ENCODE results near the gene TRIM2. TPM values are rescaled to one million over a fixed set of nuclear protein-coding genes. Genes with fewer than 3 reads are reported as not detected.

The TRIM2 gene
- 3.0 TPM for polyA plus RNA-seq (2013)

- ChIA-PET CTCF (no interaction called here), POLR2A (no interaction called here)
- no peaks in the 10 kb centered on the region for H3K9me3 ChIP-seq (ENCODE audit: control extremely low read depth in 1 of 5, control insufficient read depth in 4 of 5, insufficient read depth in 2 of 5, low read depth in 1 of 5, low read length in 4 of 5)
- 77% methylated on average over 10 of the region's 11 CpGs for WGBS (ENCODE audit: insufficient coverage)
- peaks cover 0 to 7% (median 0%) of the 10 kb centered on the region in 5 experiments for H3K27me3 ChIP-seq (replicated peaks in 2 of 5; ENCODE audit: control insufficient read depth in 4 of 5, insufficient read depth in 5 of 5, low read length in 4 of 5)
- peak in 1 of 3 donors; percentile 8 for DNase-seq
- H3K4me3 ChIP-seq (ENCODE audit: control insufficient read depth in 1 of 7, extremely low read depth in 1 of 7, insufficient read depth in 4 of 7, low read depth in 2 of 7, low read length in 6 of 7) = no peak within 1 kb of the TSS
- H3K4me1 ChIP-seq (ENCODE audit: control extremely low read depth in 1 of 4, control insufficient read depth in 4 of 4, insufficient read depth in 4 of 4, low read length in 3 of 4) = no peaks in the 10 kb centered on the region
- no peaks in the 10 kb centered on the region for H3K36me3 ChIP-seq (ENCODE audit: control insufficient read depth in 4 of 4, insufficient read depth in 4 of 4, low read length in 3 of 4)
- H3K27ac ChIP-seq (ENCODE audit: insufficient read depth in 1 of 2, low read depth in 1 of 2, low read length in 2 of 2, poor library complexity in 1 of 2, severe bottlenecking in 2 of 2) = no peak within 1 kb of the TSS
These were observed at the start of gene TRIM2 for GRCh38 chr4:153204247-153204671. Gene TRIM2 (plus strand): TSS chr4:153204443. CDS start chr4:153204531, 88 bp downstream.

GRCh38 chr4:153155686-153156085 is 48.6 kb upstream of the TRIM2 start:
- DNase-seq = no peak
- ChIA-PET CTCF (interaction anchor here (0.9 to 12.3 kb wide), 17 partner anchors 9 to 418 kb away, joined by 3 to 138 read pairs (median 5); no protein-coding TSS in a partner anchor), POLR2A (no interaction called here)
- 80% methylated on average over 1 of the region's 1 CpG for WGBS (ENCODE audit: insufficient coverage)
- H3K27me3 ChIP-seq (replicated peaks in 2 of 5; ENCODE audit: control insufficient read depth in 4 of 5, insufficient read depth in 5 of 5, low read length in 4 of 5) = peaks cover 0 to 3% (median 0%) of the 10 kb centered on the region in 5 experiments
- no peaks in the 10 kb centered on the region for H3K36me3 ChIP-seq (ENCODE audit: control insufficient read depth in 4 of 4, insufficient read depth in 4 of 4, low read length in 3 of 4)
- H3K9me3 ChIP-seq (ENCODE audit: control extremely low read depth in 1 of 5, control insufficient read depth in 4 of 5, insufficient read depth in 2 of 5, low read depth in 1 of 5, low read length in 4 of 5) = no peaks in the 10 kb centered on the region
- H3K27ac ChIP-seq (ENCODE audit: insufficient read depth in 1 of 2, low read depth in 1 of 2, low read length in 2 of 2, poor library complexity in 1 of 2, severe bottlenecking in 2 of 2) = no peak overlapping the region
- H3K4me1 ChIP-seq (ENCODE audit: control extremely low read depth in 1 of 4, control insufficient read depth in 4 of 4, insufficient read depth in 4 of 4, low read length in 3 of 4) = peaks cover 7 to 37% (median 32%) of the 10 kb centered on the region in 4 experiments
- no peak overlapping the region for H3K4me3 ChIP-seq (ENCODE audit: control insufficient read depth in 1 of 7, extremely low read depth in 1 of 7, insufficient read depth in 4 of 7, low read depth in 2 of 7, low read length in 6 of 7)

- no peak overlapping the region for H3K27ac ChIP-seq (ENCODE audit: insufficient read depth in 1 of 2, low read depth in 1 of 2, low read length in 2 of 2, poor library complexity in 1 of 2, severe bottlenecking in 2 of 2)
- peaks cover 0 to 3% (median 0%) of the 10 kb centered on the region in 5 experiments for H3K27me3 ChIP-seq (replicated peaks in 2 of 5; ENCODE audit: control insufficient read depth in 4 of 5, insufficient read depth in 5 of 5, low read length in 4 of 5)
- H3K4me3 ChIP-seq (ENCODE audit: control insufficient read depth in 1 of 7, extremely low read depth in 1 of 7, insufficient read depth in 4 of 7, low read depth in 2 of 7, low read length in 6 of 7) = no peak overlapping the region
- H3K36me3 ChIP-seq (ENCODE audit: control insufficient read depth in 4 of 4, insufficient read depth in 4 of 4, low read length in 3 of 4) = no peaks in the 10 kb centered on the region
- no peaks in the 10 kb centered on the region for H3K9me3 ChIP-seq (ENCODE audit: control extremely low read depth in 1 of 5, control insufficient read depth in 4 of 5, insufficient read depth in 2 of 5, low read depth in 1 of 5, low read length in 4 of 5)
- DNase-seq = peak; percentile 82 to 87 (median 85)
- H3K4me1 ChIP-seq (ENCODE audit: control extremely low read depth in 1 of 4, control insufficient read depth in 4 of 4, insufficient read depth in 4 of 4, low read length in 3 of 4) = peaks cover 7 to 37% (median 31%) of the 10 kb centered on the region in 4 experiments
- ChIA-PET CTCF (interaction anchor here (0.9 to 12.3 kb wide), 20 partner anchors 10 to 418 kb away, joined by 3 to 138 read pairs (median 4); no protein-coding TSS in a partner anchor), POLR2A (interaction anchor here (0.7 kb wide), 1 partner anchor 18 kb away, joined by 3 read pairs; no protein-coding TSS in a partner anchor)
- WGBS (ENCODE audit: insufficient coverage) = 0% methylated on average over 1 of the region's 4 CpGs
These were observed 48.0 kb upstream of the TRIM2 start for GRCh38 chr4:153156263-153156662.

- no peak for DNase-seq
- Histone ChIP-seq H3K4me3 (ENCODE audit: control insufficient read depth in 1 of 7, extremely low read depth in 1 of 7, insufficient read depth in 4 of 7, low read depth in 2 of 7, low read length in 6 of 7) (no peak overlapping the region), H3K27me3 (replicated peaks in 2 of 5; ENCODE audit: control insufficient read depth in 4 of 5, insufficient read depth in 5 of 5, low read length in 4 of 5) (peaks cover 0 to 3% (median 0%) of the 10 kb centered on the region in 5 experiments), H3K4me1 (ENCODE audit: control extremely low read depth in 1 of 4, control insufficient read depth in 4 of 4, insufficient read depth in 4 of 4, low read length in 3 of 4) (peaks cover 7 to 35% (median 29%) of the 10 kb centered on the region in 4 experiments), H3K36me3 (ENCODE audit: control insufficient read depth in 4 of 4, insufficient read depth in 4 of 4, low read length in 3 of 4) (no peaks in the 10 kb centered on the region), H3K9me3 (ENCODE audit: control extremely low read depth in 1 of 5, control insufficient read depth in 4 of 5, insufficient read depth in 2 of 5, low read depth in 1 of 5, low read length in 4 of 5) (no peaks in the 10 kb centered on the region), H3K27ac (ENCODE audit: insufficient read depth in 1 of 2, low read depth in 1 of 2, low read length in 2 of 2, poor library complexity in 1 of 2, severe bottlenecking in 2 of 2) (no peak overlapping the region)
- WGBS (ENCODE audit: insufficient coverage) = 100% methylated on average over 2 of the region's 5 CpGs
- CTCF ChIA-PET = interaction anchor here (1.0 to 12.3 kb wide), 17 partner anchors 10 to 417 kb away, joined by 3 to 138 read pairs (median 5); no protein-coding TSS in a partner anchor
- POLR2A ChIA-PET = interaction anchor here (0.7 kb wide), 1 partner anchor 18 kb away, joined by 3 read pairs; no protein-coding TSS in a partner anchor
These were observed 47.5 kb upstream of the TRIM2 start for GRCh38 chr4:153156721-153157120.

GRCh38 chr4:153159016-153159415 is 45.2 kb upstream of the TRIM2 start:
- H3K4me1 ChIP-seq (ENCODE audit: control extremely low read depth in 1 of 4, control insufficient read depth in 4 of 4, insufficient read depth in 4 of 4, low read length in 3 of 4) = peaks cover 0 to 13% (median 11%) of the 10 kb centered on the region in 4 experiments
- CTCF ChIA-PET = interaction anchor here (0.7 to 12.3 kb wide), 6 partner anchors 12 to 107 kb away, joined by 3 to 138 read pairs (median 6); no protein-coding TSS in a partner anchor
- H3K27ac ChIP-seq (ENCODE audit: insufficient read depth in 1 of 2, low read depth in 1 of 2, low read length in 2 of 2, poor library complexity in 1 of 2, severe bottlenecking in 2 of 2) = no peak overlapping the region
- H3K9me3 ChIP-seq (ENCODE audit: control extremely low read depth in 1 of 5, control insufficient read depth in 4 of 5, insufficient read depth in 2 of 5, low read depth in 1 of 5, low read length in 4 of 5) = no peaks in the 10 kb centered on the region
- no peak overlapping the region for H3K4me3 ChIP-seq (ENCODE audit: control insufficient read depth in 1 of 7, extremely low read depth in 1 of 7, insufficient read depth in 4 of 7, low read depth in 2 of 7, low read length in 6 of 7)
- no peaks in the 10 kb centered on the region for H3K36me3 ChIP-seq (ENCODE audit: control insufficient read depth in 4 of 4, insufficient read depth in 4 of 4, low read length in 3 of 4)
- POLR2A ChIA-PET = no interaction called here
- H3K27me3 ChIP-seq (replicated peaks in 2 of 5; ENCODE audit: control insufficient read depth in 4 of 5, insufficient read depth in 5 of 5, low read length in 4 of 5) = no peaks in the 10 kb centered on the region
- 77% methylated on average over 3 of the region's 4 CpGs for WGBS (ENCODE audit: insufficient coverage)
- DNase-seq = peak; percentile 37 to 60 (median 59)

GRCh38 chr4:153159728-153160221 is 44.5 kb upstream of the TRIM2 start:
- H3K27me3 ChIP-seq (replicated peaks in 2 of 5; ENCODE audit: control insufficient read depth in 4 of 5, insufficient read depth in 5 of 5, low read length in 4 of 5) = no peaks in the 10 kb centered on the region
- WGBS (ENCODE audit: insufficient coverage) = no CpG with 5 or more reads among the region's 5 CpGs
- POLR2A ChIA-PET = no interaction called here
- no peaks in the 10 kb centered on the region for H3K36me3 ChIP-seq (ENCODE audit: control insufficient read depth in 4 of 4, insufficient read depth in 4 of 4, low read length in 3 of 4)
- H3K9me3 ChIP-seq (ENCODE audit: control extremely low read depth in 1 of 5, control insufficient read depth in 4 of 5, insufficient read depth in 2 of 5, low read depth in 1 of 5, low read length in 4 of 5) = no peaks in the 10 kb centered on the region
- CTCF ChIA-PET = interaction anchor here (0.7 to 12.3 kb wide), 7 partner anchors 11 to 33 kb away, joined by 3 to 138 read pairs (median 3); no protein-coding TSS in a partner anchor
- no peak overlapping the region for H3K4me3 ChIP-seq (ENCODE audit: control insufficient read depth in 1 of 7, extremely low read depth in 1 of 7, insufficient read depth in 4 of 7, low read depth in 2 of 7, low read length in 6 of 7)
- peaks cover 0 to 10% (median 5%) of the 10 kb centered on the region in 4 experiments for H3K4me1 ChIP-seq (ENCODE audit: control extremely low read depth in 1 of 4, control insufficient read depth in 4 of 4, insufficient read depth in 4 of 4, low read length in 3 of 4)
- H3K27ac ChIP-seq (ENCODE audit: insufficient read depth in 1 of 2, low read depth in 1 of 2, low read length in 2 of 2, poor library complexity in 1 of 2, severe bottlenecking in 2 of 2) = no peak overlapping the region
- DNase-seq = no peak

- Histone ChIP-seq H3K27me3 (replicated peaks in 2 of 5; ENCODE audit: control insufficient read depth in 4 of 5, insufficient read depth in 5 of 5, low read length in 4 of 5) (no peaks in the 10 kb centered on the region), H3K4me3 (ENCODE audit: control insufficient read depth in 1 of 7, extremely low read depth in 1 of 7, insufficient read depth in 4 of 7, low read depth in 2 of 7, low read length in 6 of 7) (no peak overlapping the region), H3K9me3 (ENCODE audit: control extremely low read depth in 1 of 5, control insufficient read depth in 4 of 5, insufficient read depth in 2 of 5, low read depth in 1 of 5, low read length in 4 of 5) (no peaks in the 10 kb centered on the region), H3K36me3 (ENCODE audit: control insufficient read depth in 4 of 4, insufficient read depth in 4 of 4, low read length in 3 of 4) (no peaks in the 10 kb centered on the region), H3K27ac (ENCODE audit: insufficient read depth in 1 of 2, low read depth in 1 of 2, low read length in 2 of 2, poor library complexity in 1 of 2, severe bottlenecking in 2 of 2) (no peak overlapping the region), H3K4me1 (ENCODE audit: control extremely low read depth in 1 of 4, control insufficient read depth in 4 of 4, insufficient read depth in 4 of 4, low read length in 3 of 4) (peaks cover 0 to 6% (median 3%) of the 10 kb centered on the region in 4 experiments)
- POLR2A ChIA-PET = no interaction called here
- 100% methylated on average over 3 of the region's 4 CpGs for WGBS (ENCODE audit: insufficient coverage)
- CTCF ChIA-PET = interaction anchor here (1.4 to 12.3 kb wide), 6 partner anchors 10 to 63 kb away, joined by 3 to 138 read pairs (median 6); no protein-coding TSS in a partner anchor
- no peak for DNase-seq
These were observed 43.4 kb upstream of the TRIM2 start for GRCh38 chr4:153160821-153161220.

Data from common myeloid progenitor, CD34-positive (primary cell).